Fibroblast of lung (primary cell): ENCODE measurements around the gene WDR46. TPM values are rescaled to one million over a fixed set of nuclear protein-coding genes. Genes with fewer than 3 reads are reported as not detected.
A peak's percentile ranks its signal among the peaks of the same experiment; 100 is the strongest.

Experiments
- DNase-seq, 2 donors: peaks; one replicate each; pipeline versions ENCODE4 v3.0.0 to v3.0.0-alpha.2; 2010; ENCODE audit warnings: low read depth in 2 of 2
- H2AFZ ChIP-seq: 2 replicates; pipeline ENCODE4 v1.5.1; 2012; ENCODE audit warnings: low read length, control low read depth, inconsistent platforms
- H3K27ac ChIP-seq: 2 replicates; pipeline ENCODE4 v1.5.1; 2011; ENCODE audit warnings: low read length, control low read depth; ENCODE audit not compliant: insufficient read depth
- H3K27me3 ChIP-seq: 2 replicates; pipeline ENCODE4 v1.5.1; 2011; ENCODE audit warnings: mild to moderate bottlenecking, low read length; ENCODE audit not compliant: control insufficient read depth, insufficient read depth
- H3K36me3 ChIP-seq: 2 replicates; pipeline ENCODE4 v1.5.1; 2011; ENCODE audit warnings: low read length; ENCODE audit not compliant: control insufficient read depth, insufficient read depth
- H3K4me1 ChIP-seq: 2 replicates; pipeline ENCODE4 v1.5.1; 2011; ENCODE audit warnings: low read length; ENCODE audit not compliant: control insufficient read depth, insufficient read depth; ENCODE audit errors: extremely low read depth
- H3K4me2 ChIP-seq: 2 replicates; pipeline ENCODE4 v1.5.1; 2011; ENCODE audit warnings: low read length, control low read depth; ENCODE audit not compliant: insufficient read depth; ENCODE audit errors: extremely low read depth
- H3K4me3 ChIP-seq, 4 experiments: fragments of 200-600 bp in 1 of 4; sonication (generic) in 1 of 4; replicated peaks in 1 of 4; 2 replicates each; pipeline ENCODE4 v1.5.1; 2011 to 2016; ENCODE audit warnings: low read length in 4 of 4, low read depth in 3 of 4, mild to moderate bottlenecking in 3 of 4, control low read depth in 2 of 4, inconsistent platforms in 1 of 4, mixed read lengths in 1 of 4; ENCODE audit not compliant: insufficient read depth in 1 of 4; ENCODE audit errors: control extremely low read depth in 1 of 4
- H3K79me2 ChIP-seq: 2 replicates; pipeline ENCODE4 v1.5.1; 2012; ENCODE audit warnings: mild to moderate bottlenecking, low read length, inconsistent platforms; ENCODE audit not compliant: control insufficient read depth, insufficient read depth
- H3K9ac ChIP-seq: 2 replicates; pipeline ENCODE4 v1.5.1; 2011; ENCODE audit warnings: mild to moderate bottlenecking, low read length, control low read depth; ENCODE audit not compliant: insufficient read depth
- H3K9me3 ChIP-seq: 2 replicates; pipeline ENCODE4 v1.5.1; 2012; ENCODE audit warnings: low read depth, low read length; ENCODE audit not compliant: control insufficient read depth, insufficient read depth
- H4K20me1 ChIP-seq: 2 replicates; pipeline ENCODE4 v1.5.1; 2011; ENCODE audit warnings: low read length; ENCODE audit not compliant: control insufficient read depth, insufficient read depth; ENCODE audit errors: extremely low read depth
- CTCF ChIP-seq, 2 donors: IDR thresholded peaks in 1 of 2; conservative IDR thresholded peaks in 1 of 2; 1 replicate in 1 of 2; 2 replicates in 1 of 2; pipeline ENCODE4 v1.5.1; 2011 to 2012; ENCODE audit warnings: low read length in 2 of 2, control low read depth in 1 of 2, inconsistent platforms in 1 of 2, low read depth in 1 of 2, mild to moderate bottlenecking in 1 of 2
- EZH2 ChIP-seq: IDR thresholded peaks from 2 replicates; pipeline ENCODE4 v1.5.1; 2012; ENCODE audit warnings: low read length, control low read depth, mild to moderate bottlenecking; ENCODE audit errors: missing control alignments
- polyA plus RNA-seq, 2 donors: library from polyadenylated mRNA; depleted of rRNA in 1 of 2; stranded (reverse) in 1 of 2; unstranded in 1 of 2; fragments of >200 nt; gene quantifications; 2 replicates each; pipeline ENCODE4 v1.2.1, GENCODE V29; 2011 to 2012; ENCODE audit warnings: missing spikeins in 1 of 2
- total RNA-seq: library from RNA; depleted of rRNA; stranded (reverse); fragments of >200 nt; gene quantifications from 2 replicates; pipeline ENCODE4 v1.2.1, GENCODE V29; 2014

Gene WDR46
- total and polyA plus RNA-seq, 2 donors (not counting 1 experiment from before 2014, with no cell fraction given): 31.1 to 55.2 TPM

GRCh38 chr6:33278810-33279209 is 10.2 kb downstream of the WDR46 start:
- no peak overlapping the region for H3K27ac ChIP-seq
- H3K27me3 ChIP-seq: no peaks in the 10 kb centered on the region
- DNase-seq: no peak
- H3K79me2 ChIP-seq: peaks cover 22% of the 10 kb centered on the region
- H3K9ac ChIP-seq: no peak overlapping the region
- H3K4me2 ChIP-seq: no peak overlapping the region
- peaks cover 14% of the 10 kb centered on the region for H3K4me1 ChIP-seq
- peaks cover 34% of the 10 kb centered on the region for H3K36me3 ChIP-seq
- H3K4me3 ChIP-seq: no peak overlapping the region
- no peaks in the 10 kb centered on the region for H4K20me1 ChIP-seq
- no peak overlapping the region for H2AFZ ChIP-seq
- H3K9me3 ChIP-seq: no peaks in the 10 kb centered on the region
- TF ChIP-seq CTCF (conservative IDR thresholded peaks at IDR 0.05 in 1 of 2, IDR thresholded peaks at IDR 0.05 in 1 of 2; ENCODE audit: low read depth in 1 of 2, low read length in 2 of 2): no peak
- no peak for TF ChIP-seq EZH2

GRCh38 chr6:33278392-33278741 is 10.7 kb downstream of the WDR46 start:
- Histone ChIP-seq H3K9ac (no peak overlapping the region), H3K9me3 (no peaks in the 10 kb centered on the region), H4K20me1 (no peaks in the 10 kb centered on the region), H3K4me1 (peaks cover 17% of the 10 kb centered on the region), H3K4me2 (no peak overlapping the region), H3K79me2 (peaks cover 26% of the 10 kb centered on the region), H3K36me3 (peaks cover 34% of the 10 kb centered on the region), H2AFZ (no peak overlapping the region), H3K4me3 (no peak overlapping the region), H3K27ac (no peak overlapping the region), H3K27me3 (no peaks in the 10 kb centered on the region)
- no peak for DNase-seq
- TF ChIP-seq CTCF (conservative IDR thresholded peaks at IDR 0.05 in 1 of 2, IDR thresholded peaks at IDR 0.05 in 1 of 2; ENCODE audit: low read depth in 1 of 2, low read length in 2 of 2) (no peak), EZH2 (no peak)

DNA sequence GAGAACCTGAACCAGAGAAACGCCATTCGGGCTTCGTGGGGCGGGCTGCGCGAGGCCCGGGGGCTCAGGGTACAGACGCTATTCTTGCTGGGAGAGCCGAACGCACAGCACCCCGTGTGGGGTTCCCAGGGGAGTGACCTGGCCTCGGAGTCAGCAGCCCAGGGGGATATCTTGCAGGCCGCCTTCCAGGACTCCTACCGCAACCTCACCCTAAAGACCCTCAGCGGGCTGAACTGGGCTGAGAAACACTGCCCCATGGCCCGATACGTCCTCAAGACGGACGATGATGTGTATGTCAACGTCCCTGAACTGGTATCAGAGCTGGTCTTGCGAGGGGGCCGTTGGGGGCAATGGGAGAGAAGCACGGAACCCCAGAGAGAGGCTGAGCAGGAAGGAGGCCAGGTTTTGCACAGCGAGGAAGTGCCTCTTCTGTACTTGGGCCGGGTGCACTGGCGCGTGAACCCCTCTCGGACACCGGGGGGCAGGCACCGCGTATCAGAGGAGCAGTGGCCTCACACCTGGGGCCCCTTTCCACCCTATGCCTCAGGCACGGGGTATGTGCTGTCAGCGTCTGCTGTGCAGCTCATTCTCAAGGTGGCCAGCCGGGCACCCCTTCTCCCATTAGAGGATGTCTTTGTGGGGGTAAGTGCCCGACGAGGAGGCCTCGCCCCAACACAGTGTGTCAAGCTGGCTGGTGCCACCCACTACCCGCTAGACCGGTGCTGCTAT is 11.2 kb downstream of the WDR46 start:
- DNase-seq: peak; percentile 7 to 11
- Histone ChIP-seq H3K4me1 (peaks cover 19% of the 10 kb centered on the region), H3K79me2 (peaks cover 31% of the 10 kb centered on the region), H3K27me3 (no peaks in the 10 kb centered on the region), H3K27ac (peak overlapping the region; percentile 67), H2AFZ (no peak overlapping the region), H4K20me1 (no peaks in the 10 kb centered on the region), H3K9me3 (no peaks in the 10 kb centered on the region), H3K9ac (peak overlapping the region; percentile 8), H3K4me2 (peak overlapping the region; percentile 59), H3K36me3 (peaks cover 37% of the 10 kb centered on the region), H3K4me3 (peak overlapping the region in 3 of 4 experiments; percentile 21 to 59 (median 29))
- TF ChIP-seq CTCF (conservative IDR thresholded peaks at IDR 0.05 in 1 of 2, IDR thresholded peaks at IDR 0.05 in 1 of 2; ENCODE audit: low read depth in 1 of 2, low read length in 2 of 2): no peak
- no peak for TF ChIP-seq EZH2
